SK-N-SH (cell line): Measurements from ENCODE around the gene VPS26B. TPM values are rescaled to one million over a fixed set of nuclear protein-coding genes. Genes with fewer than 3 reads are reported as not detected.

Experiments used
- CTCF ChIA-PET: fragments of 300-600, 350-600 bp; formaldehyde crosslinking; extraction: SDS; loops from one replicate; lab custom pipeline; 2021; lab: Yijun Ruan, JAX
- POLR2A ChIA-PET: fragments of 350-600 bp; sonication (Branson Sonifier 250); formaldehyde crosslinking; extraction: SDS; loops from one replicate; lab custom pipeline; 2020; ENCODE audit warnings: antibody characterized with exemption, inconsistent platforms; lab: Yijun Ruan, JAX
- DNase-seq: peaks from one replicate; pipeline ENCODE4 v3.0.0; 2012
- H2AFZ ChIP-seq: fragments of 200-600 bp; sonication (generic); 2 replicates; pipeline ENCODE4 v1.8.1; 2016; ENCODE audit warnings: antibody characterized with exemption, mild to moderate bottlenecking, low read depth
- H3F3A ChIP-seq: fragments of 200-600 bp; sonication (generic); replicated peaks from 2 replicates; pipeline ENCODE3; 2016; ENCODE audit warnings: antibody characterized with exemption, mild to moderate bottlenecking; ENCODE audit not compliant: insufficient read depth
- H3K27ac ChIP-seq, 2 experiments: fragments of 200-500 bp in 1 of 2; fragments of 200-600 bp in 1 of 2; sonication (Bioruptor generic) in 1 of 2; sonication (generic), shearing (Covaris generic) in 1 of 2; 2 replicates each; pipeline versions ENCODE4 v1.5.1 to v1.6.1; 2014 to 2016; ENCODE audit warnings: low read depth in 2 of 2, inconsistent platforms in 1 of 2, low read length in 1 of 2, mild to moderate bottlenecking in 1 of 2, mixed read lengths in 1 of 2
- H3K27me3 ChIP-seq: fragments of 200-600 bp; sonication (generic), shearing (Covaris generic); 2 replicates; pipeline ENCODE4 v1.6.1; 2016; ENCODE audit warnings: mixed run types; ENCODE audit not compliant: insufficient read depth
- H3K36me3 ChIP-seq, 2 experiments: fragments of 200-500 bp in 1 of 2; fragments of 200-600 bp in 1 of 2; sonication (Bioruptor generic) in 1 of 2; sonication (generic) in 1 of 2; replicated peaks in 1 of 2; 2 replicates each; pipeline versions ENCODE3 to v1.5.1; 2014 to 2016; ENCODE audit warnings: low read length in 1 of 2, mild to moderate bottlenecking in 1 of 2; ENCODE audit not compliant: insufficient read depth in 2 of 2, control insufficient read depth in 1 of 2
- H3K4me1 ChIP-seq, 2 experiments: fragments of 200-500 bp in 1 of 2; fragments of 200-600 bp in 1 of 2; sonication (Bioruptor generic) in 1 of 2; sonication (generic), shearing (Covaris generic) in 1 of 2; 2 replicates each; pipeline versions ENCODE4 v1.5.1 to v1.6.1; 2014 to 2016; ENCODE audit warnings: low read depth in 1 of 2, low read length in 1 of 2, mixed run types in 1 of 2; ENCODE audit not compliant: insufficient read depth in 2 of 2, control insufficient read depth in 1 of 2
- H3K4me2 ChIP-seq: fragments of 200-600 bp; sonication (generic), shearing (Covaris generic); 2 replicates; pipeline ENCODE4 v1.6.1; 2017; ENCODE audit warnings: mixed run types
- H3K4me3 ChIP-seq, 2 experiments: fragments of 200-500 bp in 1 of 2; fragments of 200-600 bp in 1 of 2; sonication (Bioruptor generic) in 1 of 2; sonication (generic), shearing (Covaris generic) in 1 of 2; 2 replicates each; pipeline versions ENCODE4 v1.5.1 to v1.8.1; 2014 to 2016; ENCODE audit warnings: low read depth in 2 of 2, inconsistent platforms in 1 of 2, low read length in 1 of 2, mild to moderate bottlenecking in 1 of 2, mixed read lengths in 1 of 2, moderate library complexity in 1 of 2
- H3K79me2 ChIP-seq: fragments of 200-600 bp; sonication (generic); 2 replicates; pipeline ENCODE4 v1.8.1; 2017; ENCODE audit warnings: mild to moderate bottlenecking; ENCODE audit not compliant: insufficient read depth
- H3K9ac ChIP-seq: fragments of 200-600 bp; sonication (generic); 2 replicates; pipeline ENCODE4 v1.6.1; 2017; ENCODE audit warnings: mixed run types
- H3K9me2 ChIP-seq: fragments of 200-600 bp; sonication (generic); 2 replicates; pipeline ENCODE4 v1.6.1; 2017; ENCODE audit warnings: mixed run types
- H3K9me3 ChIP-seq: fragments of 200-600 bp; sonication (generic); 2 replicates; pipeline ENCODE4 v1.6.1; 2017; ENCODE audit warnings: mixed run types, mild to moderate bottlenecking, moderate library complexity
- H4K20me1 ChIP-seq: fragments of 200-600 bp; sonication (generic); 2 replicates; pipeline ENCODE4 v1.6.1; 2017; ENCODE audit warnings: mild to moderate bottlenecking, mixed run types; ENCODE audit not compliant: insufficient read depth
- CHD2 ChIP-seq: fragments of 150-350 bp; IDR thresholded peaks from 2 replicates; pipeline ENCODE4 v1.6.1; 2018; ENCODE audit warnings: low read length; ENCODE audit not compliant: partially characterized antibody
- CTCF ChIP-seq: fragments of 200-600 bp; sonication (generic); IDR thresholded peaks from 2 replicates; pipeline ENCODE4 v1.6.1; 2017; ENCODE audit warnings: antibody characterized with exemption, mild to moderate bottlenecking, moderate library complexity
- FOSL2 ChIP-seq: IDR thresholded peaks from 2 replicates; pipeline ENCODE4 v1.4.0; 2012; ENCODE audit warnings: low read depth, mild to moderate bottlenecking, moderate library complexity, borderline replicate concordance
- JUND ChIP-seq: IDR thresholded peaks from 2 replicates; pipeline ENCODE4 v1.4.0; 2012
- MEF2A ChIP-seq: IDR thresholded peaks from 2 replicates; pipeline ENCODE4 v1.4.0; 2012; ENCODE audit warnings: low read depth, borderline replicate concordance
- MXI1 ChIP-seq: IDR thresholded peaks from 2 replicates; pipeline ENCODE4 v1.6.1; 2012; ENCODE audit warnings: mild to moderate bottlenecking, low read depth, low read length, improper control_type of control experiment
- PBX3 ChIP-seq: IDR thresholded peaks from 2 replicates; pipeline ENCODE4; 2012
- POLR2AphosphoS5 ChIP-seq: IDR thresholded peaks from 2 replicates; pipeline ENCODE4 v1.6.1; 2012; ENCODE audit warnings: low read depth, low read length
- RAD21 ChIP-seq: IDR thresholded peaks from 2 replicates; pipeline ENCODE4 v1.6.1; 2012; ENCODE audit warnings: mild to moderate bottlenecking, low read length
- REST ChIP-seq: IDR thresholded peaks from 2 replicates; pipeline ENCODE4 v1.6.1; 2012; ENCODE audit warnings: mild to moderate bottlenecking, low read depth, low read length, moderate library complexity
- TCF12 ChIP-seq: IDR thresholded peaks from 2 replicates; pipeline ENCODE4 v1.4.0; 2012
- TEAD4 ChIP-seq: IDR thresholded peaks from 2 replicates; pipeline ENCODE4 v1.4.0; 2012; ENCODE audit warnings: mild to moderate bottlenecking, borderline replicate concordance; ENCODE audit not compliant: insufficient read depth
- USF1 ChIP-seq: IDR thresholded peaks from 2 replicates; pipeline ENCODE4 v1.4.0; 2012; ENCODE audit warnings: low read depth, borderline replicate concordance
- WGBS: methylation state at CpG from one replicate; pipeline ENCODE4 v1.1.6; 2017; ENCODE audit warnings: low lambda C conversion rate; 5-methylcytosine and 5-hydroxymethylcytosine counted together
- polyA plus RNA-seq, 3 experiments: library from polyadenylated mRNA; depleted of rRNA; stranded (reverse); fragments of >200 nt; gene quantifications; 2 replicates each; pipeline ENCODE4 v1.2.3, GENCODE V29; 2012

VPS26B gene
- polyA plus RNA-seq, 1 of the 3 experiments (the other 2 are of a cell fraction), result 53.0 TPM

- TF ChIP-seq MEF2A, result no peak
- TF ChIP-seq MXI1, result no peak
- TF ChIP-seq PBX3, result no peak
- no peak for TF ChIP-seq TCF12
Observed at GRCh38 chr11:134267461-134267860, 43.0 kb downstream of the VPS26B start (continued).

GRCh38 chr11:134267966-134268365 is 43.5 kb downstream of the VPS26B start:
- Histone ChIP-seq H3K9me2 (no peaks in the 10 kb centered on the region), H3F3A (no peaks in the 10 kb centered on the region), H3K27ac (no peak overlapping the region), H4K20me1 (no peaks in the 10 kb centered on the region), H3K9ac (no peak overlapping the region), H3K4me1 (no peaks in the 10 kb centered on the region; a peak in 1 of 4 replicates), H3K79me2 (no peaks in the 10 kb centered on the region), H3K4me2 (no peak overlapping the region), H2AFZ (no peak overlapping the region), H3K36me3 (peaks cover 3 to 16% of the 10 kb centered on the region in 2 experiments), H3K9me3 (no peaks in the 10 kb centered on the region), H3K27me3 (peaks cover 8% of the 10 kb centered on the region; the same call in 1 of the 2 replicates), H3K4me3 (no peak overlapping the region)
- POLR2A ChIA-PET, result no interaction called here
- TF ChIP-seq FOSL2 (no peak), USF1 (no peak)
- whole genome bisulfite sequencing, result 87% methylated on average over 11 of the region's 11 CpGs
- CTCF ChIA-PET, result no interaction called here
- no peak for DNase-seq

GRCh38 chr11:134270250-134270714 is 45.8 kb downstream of the VPS26B start:
- no peak overlapping the region; a peak in 1 of 4 replicates for H3K4me3 ChIP-seq
- no peaks in the 10 kb centered on the region for H3F3A ChIP-seq
- peak; percentile 56 for DNase-seq
- peaks cover 23% of the 10 kb centered on the region for H3K27me3 ChIP-seq
- H3K9ac ChIP-seq, result no peak overlapping the region
- no peaks in the 10 kb centered on the region; a peak in 1 of 4 replicates for H3K4me1 ChIP-seq
- TF ChIP-seq POLR2AphosphoS5, result no peak
- no peak for TF ChIP-seq REST
- no peak for TF ChIP-seq CHD2
- TF ChIP-seq JUND, result no peak
- TF ChIP-seq CTCF, result peak; percentile 28; the same call in 1 of the 2 replicates
- TF ChIP-seq RAD21, result peak; percentile 40
- TF ChIP-seq MXI1, result 0 out of 2 replicates have a peak, but pooled peaks have one; percentile 36
- TF ChIP-seq TCF12, result no peak
- TF ChIP-seq TEAD4, result no peak
- H3K79me2 ChIP-seq, result no peaks in the 10 kb centered on the region
- no peaks in the 10 kb centered on the region for H4K20me1 ChIP-seq
- no peak overlapping the region for H3K4me2 ChIP-seq
- CTCF ChIA-PET, result interaction anchor here (0.8 to 1.3 kb wide), 6 partner anchors 8 to 89 kb away, joined by 3 to 5 read pairs (median 3); no protein-coding TSS in a partner anchor
- H3K9me3 ChIP-seq, result no peaks in the 10 kb centered on the region
- peaks cover under 1 to 1% of the 10 kb centered on the region in 2 experiments for H3K36me3 ChIP-seq
- H2AFZ ChIP-seq, result no peak overlapping the region
- WGBS, result 31% methylated on average over 5 of the region's 5 CpGs
- no peaks in the 10 kb centered on the region for H3K9me2 ChIP-seq
- POLR2A ChIA-PET, result no interaction called here
- no peak overlapping the region for H3K27ac ChIP-seq
